OCI-LY3 (cell line): ENCODE measurements around the gene CNTNAP2.

Experiments
- H2AFZ ChIP-seq: fragments of 200-600, 300-600 bp; shearing (Covaris generic); 2 replicates; pipeline ENCODE4 v1.6.0; 2014; ENCODE audit warnings: antibody characterized with exemption, low read depth, low read length
- H3K27ac ChIP-seq: fragments of 200-600, 300-600 bp; sonication (generic); 2 replicates; pipeline ENCODE4 v1.5.1; 2014; ENCODE audit warnings: mild to moderate bottlenecking, low read length, moderate library complexity, mixed read lengths
- H3K27me3 ChIP-seq: fragments of 200-600, 300-600 bp; sonication (generic); 2 replicates; pipeline ENCODE4 v1.6.1; 2014; ENCODE audit warnings: low read depth, low read length, mixed read lengths
- H3K36me3 ChIP-seq: fragments of 200-600, 300-600 bp; sonication (generic); replicated peaks from 2 replicates; pipeline ENCODE3; 2014; ENCODE audit warnings: low read depth, low read length, mixed read lengths
- H3K4me1 ChIP-seq: fragments of 300-600, 200-600 bp; sonication (generic); 2 replicates; pipeline ENCODE4 v1.6.1; 2014; ENCODE audit warnings: low read length, mixed read lengths
- H3K4me2 ChIP-seq: fragments of 200-600, 300-600 bp; sonication (generic); 2 replicates; pipeline ENCODE4 v1.6.1; 2014; ENCODE audit warnings: low read length, mixed read lengths
- H3K4me3 ChIP-seq: fragments of 300-600, 200-600 bp; sonication (generic); 2 replicates; pipeline ENCODE4 v1.5.1; 2014; ENCODE audit warnings: antibody characterized with exemption, mild to moderate bottlenecking, low read length, moderate library complexity
- H3K79me2 ChIP-seq: fragments of 300-600, 200-600 bp; shearing (Covaris generic); 2 replicates; pipeline ENCODE4 v1.6.1; 2014; ENCODE audit warnings: mild to moderate bottlenecking, low read length, mixed read lengths
- H3K9ac ChIP-seq: fragments of 300-600, 200-600 bp; shearing (Covaris generic); 2 replicates; pipeline ENCODE4 v1.6.0; 2014; ENCODE audit warnings: mild to moderate bottlenecking, low read length, moderate library complexity
- H3K9me3 ChIP-seq: fragments of 200-600, 300-600 bp; shearing (Covaris generic); 2 replicates; pipeline ENCODE4 v1.6.1; 2014; ENCODE audit warnings: low read length, mixed read lengths; ENCODE audit not compliant: insufficient read depth
- H4K20me1 ChIP-seq: fragments of 200-600, 300-600 bp; sonication (generic); 2 replicates; pipeline ENCODE4 v1.6.1; 2016; ENCODE audit warnings: low read length, mixed read lengths; ENCODE audit not compliant: insufficient read depth
- EZH2phosphoT487 ChIP-seq: fragments of 200-600 bp; shearing (Covaris generic); IDR thresholded peaks from 2 replicates; pipeline ENCODE4 v1.6.1; 2018; ENCODE audit warnings: antibody characterized with exemption, mixed run types, low read depth
- TF ChIP-seq, protein P1 (sequence below): fragments of 200-600, 300-600 bp; sonication (generic); IDR thresholded peaks from 2 replicates; pipeline ENCODE4 v1.5.1; 2014; ENCODE audit warnings: antibody characterized with exemption, low read length, low read depth

CNTNAP2 gene

DNA sequence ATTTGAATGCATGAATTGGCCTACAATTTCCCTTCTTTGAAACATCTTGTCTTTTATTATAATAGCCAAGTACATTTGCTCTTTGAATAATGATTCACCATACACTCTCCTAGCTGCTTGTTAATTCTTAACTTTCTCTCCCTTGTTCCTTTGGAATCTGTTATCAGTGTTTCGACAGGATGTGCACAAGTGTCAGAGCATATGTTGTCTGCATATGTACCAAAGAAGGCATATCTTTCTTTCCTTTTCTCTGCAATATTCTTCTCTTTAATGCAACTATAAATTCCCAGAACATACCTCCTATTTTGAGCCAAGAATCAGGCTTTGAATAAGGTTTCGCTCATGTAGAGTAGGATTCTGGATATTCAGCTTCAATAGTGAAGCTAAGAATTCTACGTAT, 1625.7 kb downstream of the CNTNAP2 start:
- H3K27me3 ChIP-seq = no peaks in the 10 kb centered on the region
- H2AFZ ChIP-seq = no peak overlapping the region
- H3K27ac ChIP-seq = no peak overlapping the region
- TF ChIP-seq, protein P1, sequence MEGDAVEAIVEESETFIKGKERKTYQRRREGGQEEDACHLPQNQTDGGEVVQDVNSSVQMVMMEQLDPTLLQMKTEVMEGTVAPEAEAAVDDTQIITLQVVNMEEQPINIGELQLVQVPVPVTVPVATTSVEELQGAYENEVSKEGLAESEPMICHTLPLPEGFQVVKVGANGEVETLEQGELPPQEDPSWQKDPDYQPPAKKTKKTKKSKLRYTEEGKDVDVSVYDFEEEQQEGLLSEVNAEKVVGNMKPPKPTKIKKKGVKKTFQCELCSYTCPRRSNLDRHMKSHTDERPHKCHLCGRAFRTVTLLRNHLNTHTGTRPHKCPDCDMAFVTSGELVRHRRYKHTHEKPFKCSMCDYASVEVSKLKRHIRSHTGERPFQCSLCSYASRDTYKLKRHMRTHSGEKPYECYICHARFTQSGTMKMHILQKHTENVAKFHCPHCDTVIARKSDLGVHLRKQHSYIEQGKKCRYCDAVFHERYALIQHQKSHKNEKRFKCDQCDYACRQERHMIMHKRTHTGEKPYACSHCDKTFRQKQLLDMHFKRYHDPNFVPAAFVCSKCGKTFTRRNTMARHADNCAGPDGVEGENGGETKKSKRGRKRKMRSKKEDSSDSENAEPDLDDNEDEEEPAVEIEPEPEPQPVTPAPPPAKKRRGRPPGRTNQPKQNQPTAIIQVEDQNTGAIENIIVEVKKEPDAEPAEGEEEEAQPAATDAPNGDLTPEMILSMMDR = no peak
- TF ChIP-seq EZH2phosphoT487 = no peak
- H3K4me2 ChIP-seq = no peak overlapping the region
- no peaks in the 10 kb centered on the region for H3K4me1 ChIP-seq
- no peak overlapping the region for H3K4me3 ChIP-seq
- H3K79me2 ChIP-seq = no peaks in the 10 kb centered on the region
- H3K9ac ChIP-seq = no peak overlapping the region
- no peaks in the 10 kb centered on the region for H3K9me3 ChIP-seq
- no peaks in the 10 kb centered on the region for H3K36me3 ChIP-seq
- no peaks in the 10 kb centered on the region for H4K20me1 ChIP-seq

DNA sequence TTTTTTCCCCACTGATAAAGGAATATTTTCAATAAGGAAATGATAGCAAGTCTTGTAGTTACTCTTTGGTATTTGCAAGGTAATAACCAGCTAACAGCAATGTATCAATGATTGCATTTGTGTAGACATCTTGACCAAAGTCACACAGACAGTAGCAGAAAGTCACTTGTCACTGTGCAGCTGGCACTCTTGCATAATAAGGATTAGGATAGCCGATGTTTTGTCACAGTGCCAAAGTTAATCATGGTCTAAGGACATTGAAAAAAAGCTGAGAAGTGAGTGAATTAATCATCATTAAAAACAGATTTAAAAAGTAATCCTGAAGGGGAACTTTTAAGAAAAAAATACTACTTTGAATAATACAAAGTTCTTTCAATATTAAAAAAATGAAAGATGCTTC, 1639.7 kb downstream of the CNTNAP2 start:
- TF ChIP-seq EZH2phosphoT487 = no peak
- TF ChIP-seq, protein P1 = no peak
- H3K79me2 ChIP-seq = no peaks in the 10 kb centered on the region
- no peaks in the 10 kb centered on the region for H3K9me3 ChIP-seq
- H3K4me3 ChIP-seq = no peak overlapping the region
- H3K4me1 ChIP-seq = no peaks in the 10 kb centered on the region
- no peak overlapping the region for H3K4me2 ChIP-seq
- no peaks in the 10 kb centered on the region for H4K20me1 ChIP-seq
- no peaks in the 10 kb centered on the region for H3K27me3 ChIP-seq
- H3K36me3 ChIP-seq = no peaks in the 10 kb centered on the region
- no peak overlapping the region for H3K27ac ChIP-seq
- no peak overlapping the region for H2AFZ ChIP-seq
- H3K9ac ChIP-seq = no peak overlapping the region

DNA sequence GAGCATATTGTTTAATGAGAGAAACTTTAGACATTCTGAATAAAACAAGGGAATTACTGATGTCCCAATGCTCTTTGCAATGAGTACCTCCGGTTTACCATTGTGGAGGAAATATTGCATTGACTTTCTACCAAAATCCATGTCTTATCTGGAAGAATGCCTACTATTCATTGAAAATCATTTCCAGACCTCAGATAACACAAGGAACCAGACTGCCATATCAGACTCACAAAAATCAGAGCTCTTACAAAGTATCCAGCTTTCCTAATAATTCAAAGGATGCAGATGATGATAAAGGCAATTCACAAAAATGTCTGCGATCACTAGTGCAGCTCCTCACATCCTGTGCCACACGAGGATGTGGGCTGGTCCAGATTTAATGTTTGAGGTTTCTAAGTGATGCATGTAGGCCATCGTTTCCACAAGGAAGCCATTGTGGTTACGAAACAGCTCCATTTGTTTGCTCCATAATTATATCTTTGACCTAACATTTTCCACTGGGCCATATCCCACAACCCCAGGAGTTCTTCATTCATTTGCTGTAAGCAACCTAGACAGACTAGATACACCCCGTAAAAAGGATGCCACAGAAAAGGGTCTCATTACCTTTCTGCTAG, 1642.8 kb downstream of the CNTNAP2 start:
- no peak overlapping the region for H2AFZ ChIP-seq
- TF ChIP-seq, protein P1 = no peak
- TF ChIP-seq EZH2phosphoT487 = no peak
- H3K27ac ChIP-seq = no peak overlapping the region
- H3K4me2 ChIP-seq = no peak overlapping the region
- H3K4me1 ChIP-seq = no peaks in the 10 kb centered on the region
- H4K20me1 ChIP-seq = no peaks in the 10 kb centered on the region
- H3K79me2 ChIP-seq = no peaks in the 10 kb centered on the region
- H3K27me3 ChIP-seq = no peaks in the 10 kb centered on the region
- no peaks in the 10 kb centered on the region for H3K9me3 ChIP-seq
- no peak overlapping the region for H3K9ac ChIP-seq
- no peaks in the 10 kb centered on the region for H3K36me3 ChIP-seq
- H3K4me3 ChIP-seq = no peak overlapping the region

DNA sequence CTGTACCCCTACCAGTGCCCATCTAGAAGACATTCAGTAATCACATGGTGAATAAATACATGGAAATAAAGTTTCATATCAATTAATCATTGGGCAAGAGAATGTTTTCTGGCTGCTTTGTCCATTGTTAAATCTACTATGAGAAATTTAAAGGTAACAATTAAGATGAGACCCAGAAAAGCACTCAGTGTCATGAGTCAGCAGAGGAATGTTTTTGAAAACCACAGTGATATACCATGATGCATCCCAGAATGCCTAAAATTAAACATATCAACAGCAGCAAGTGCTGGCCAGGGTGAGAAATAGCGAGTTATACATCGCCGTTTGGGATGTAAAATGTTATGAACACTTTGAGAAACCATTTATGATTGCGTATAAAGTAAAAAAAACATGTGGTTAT, 1648.7 kb downstream of the CNTNAP2 start:
- Histone ChIP-seq H3K4me3 (no peak overlapping the region), H3K36me3 (no peaks in the 10 kb centered on the region), H3K79me2 (no peaks in the 10 kb centered on the region), H2AFZ (no peak overlapping the region), H3K27ac (no peak overlapping the region), H3K4me2 (no peak overlapping the region), H4K20me1 (no peaks in the 10 kb centered on the region), H3K9ac (no peak overlapping the region), H3K4me1 (no peaks in the 10 kb centered on the region), H3K27me3 (no peaks in the 10 kb centered on the region), H3K9me3 (no peaks in the 10 kb centered on the region)
- TF ChIP-seq, protein P1 = no peak
- no peak for TF ChIP-seq EZH2phosphoT487
